Transverse colon (tissue), 3 donors: ENCODE measurements around the gene HECA.

ENCODE experiments used
- EP300 ChIP-seq: sonication (generic); formaldehyde crosslinking; IDR thresholded peaks from one replicate; pipeline ENCODE4 v1.6.1; 2017; ENCODE audit warnings: antibody characterized with exemption, low read depth
- POLR2A ChIP-seq: fragments of 450-650 bp; IDR thresholded peaks from one replicate; pipeline ENCODE4 v1.6.1; 2016; ENCODE audit warnings: antibody characterized with exemption, mild to moderate bottlenecking, moderate library complexity
- TF ChIP-seq, protein P1 (sequence below), 5 experiments: fragments of 200-600 bp in 3 of 5; fragments of 450-650 bp in 2 of 5; sonication (generic) in 3 of 5; IDR thresholded peaks; 1 replicate in 2 of 5; 2 replicates in 3 of 5; pipeline ENCODE4 v1.5.1; 2016 to 2017; ENCODE audit warnings: antibody characterized with exemption in 5 of 5, inconsistent platforms in 3 of 5, mild to moderate bottlenecking in 2 of 5, moderate library complexity in 1 of 5

- no peak for TF ChIP-seq EP300
- TF ChIP-seq, protein P1, sequence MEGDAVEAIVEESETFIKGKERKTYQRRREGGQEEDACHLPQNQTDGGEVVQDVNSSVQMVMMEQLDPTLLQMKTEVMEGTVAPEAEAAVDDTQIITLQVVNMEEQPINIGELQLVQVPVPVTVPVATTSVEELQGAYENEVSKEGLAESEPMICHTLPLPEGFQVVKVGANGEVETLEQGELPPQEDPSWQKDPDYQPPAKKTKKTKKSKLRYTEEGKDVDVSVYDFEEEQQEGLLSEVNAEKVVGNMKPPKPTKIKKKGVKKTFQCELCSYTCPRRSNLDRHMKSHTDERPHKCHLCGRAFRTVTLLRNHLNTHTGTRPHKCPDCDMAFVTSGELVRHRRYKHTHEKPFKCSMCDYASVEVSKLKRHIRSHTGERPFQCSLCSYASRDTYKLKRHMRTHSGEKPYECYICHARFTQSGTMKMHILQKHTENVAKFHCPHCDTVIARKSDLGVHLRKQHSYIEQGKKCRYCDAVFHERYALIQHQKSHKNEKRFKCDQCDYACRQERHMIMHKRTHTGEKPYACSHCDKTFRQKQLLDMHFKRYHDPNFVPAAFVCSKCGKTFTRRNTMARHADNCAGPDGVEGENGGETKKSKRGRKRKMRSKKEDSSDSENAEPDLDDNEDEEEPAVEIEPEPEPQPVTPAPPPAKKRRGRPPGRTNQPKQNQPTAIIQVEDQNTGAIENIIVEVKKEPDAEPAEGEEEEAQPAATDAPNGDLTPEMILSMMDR (IDR thresholded peaks at IDR 0.05) = no peak
- no peak for TF ChIP-seq POLR2A
Observed at GRCh38 chr6:139129284-139129683, 5.6 kb upstream of the HECA start.
